Astrocyte (in vitro differentiated cells and primary cell): Measurements from ENCODE around the gene EMP1.

Source experiments
- CTCF ChIP-seq: IDR thresholded peaks from 2 replicates; pipeline ENCODE4 v1.5.1; 2011; ENCODE audit warnings: low read depth, mild to moderate bottlenecking, inconsistent platforms, low read length, moderate library complexity; ENCODE audit not compliant: insufficient read depth
- EZH2 ChIP-seq: IDR thresholded peaks from 2 replicates; pipeline ENCODE4 v1.6.1; 2012; ENCODE audit warnings: mild to moderate bottlenecking, low read length, inconsistent platforms; ENCODE audit not compliant: insufficient read depth

GRCh38 chr12:13196130-13196921 lies at the start of gene EMP1:
- TF ChIP-seq CTCF (no peak), EZH2 (no peak)
